ENCODE measurements around the gene PGM5. TPM values are rescaled to one million over a fixed set of nuclear protein-coding genes. Genes with fewer than 3 reads are reported as not detected.

PGM5 gene
- total RNA-seq, 1 experiment from 2014 or later = 75.5 TPM

- intact Hi-C loops (cut with micrococcal nuclease) = no loop called here
- H3K27ac ChIP-seq (ENCODE audit: low read length) = no peak overlapping the region
- no peak overlapping the region for H3K4me2 ChIP-seq (ENCODE audit: low read length)
- ChIA-PET CTCF (interaction anchor here (0.6 kb wide), 1 partner anchor 138 kb away, joined by 8 read pairs; no protein-coding TSS in a partner anchor), POLR2A (ENCODE audit: unreplicated experiment) (no interaction called here)
- H4K20me1 ChIP-seq (ENCODE audit: low read length) = no peaks in the 10 kb centered on the region
- peaks cover 15% of the 10 kb centered on the region for H3K36me3 ChIP-seq (ENCODE audit: low read depth, low read length)
- no peak for TF ChIP-seq EZH2phosphoT487 (IDR thresholded peaks at IDR 0.05; ENCODE audit: borderline replicate concordance, low read length)
- no peak for TF ChIP-seq EZH2 (IDR thresholded peaks at IDR 0.05; ENCODE audit: low read length, unreplicated experiment)
- TF ChIP-seq CTCF (conservative IDR thresholded peaks at IDR 0.05; ENCODE audit: low read depth, low read length) = no peak
- H3K27me3 ChIP-seq (ENCODE audit: low read length) = no peaks in the 10 kb centered on the region
- no TSS peak for BruUV-seq (replicated peaks)
- no peaks in the 10 kb centered on the region for H3K4me1 ChIP-seq (ENCODE audit: insufficient read depth, low read length)
- ATAC-seq (no peak), DNase-seq (no peak)
- no peak overlapping the region for H2AFZ ChIP-seq (ENCODE audit: low read length)
- H3K9me3 ChIP-seq (ENCODE audit: low read length) = no peaks in the 10 kb centered on the region
- no peaks in the 10 kb centered on the region for H3K79me2 ChIP-seq (ENCODE audit: low read length)
- no peak overlapping the region for H3K9ac ChIP-seq (ENCODE audit: low read length)
- no peaks in the 10 kb centered on the region for H3K9me2 ChIP-seq (replicated peaks; ENCODE audit: low read length)
- H3F3A ChIP-seq (ENCODE audit: low read length, unreplicated experiment) = no peaks in the 10 kb centered on the region
- H3K4me3 ChIP-seq (ENCODE audit: low read length) = no peak overlapping the region
These were observed 124.4 kb downstream of the PGM5 start for GRCh38 chr9:68480807-68481206.

- Histone ChIP-seq H3K9ac (ENCODE audit: low read length) (no peak overlapping the region), H3K4me3 (ENCODE audit: low read length) (no peak overlapping the region), H3K27me3 (ENCODE audit: low read length) (no peaks in the 10 kb centered on the region), H3F3A (ENCODE audit: low read length, unreplicated experiment) (no peaks in the 10 kb centered on the region), H4K20me1 (ENCODE audit: low read length) (no peaks in the 10 kb centered on the region), H3K4me2 (ENCODE audit: low read length) (no peak overlapping the region), H3K36me3 (ENCODE audit: low read depth, low read length) (peaks cover 16% of the 10 kb centered on the region), H3K9me3 (ENCODE audit: low read length) (no peaks in the 10 kb centered on the region), H2AFZ (ENCODE audit: low read length) (no peak overlapping the region), H3K9me2 (replicated peaks; ENCODE audit: low read length) (no peaks in the 10 kb centered on the region), H3K79me2 (ENCODE audit: low read length) (no peaks in the 10 kb centered on the region), H3K27ac (ENCODE audit: low read length) (no peak overlapping the region), H3K4me1 (ENCODE audit: insufficient read depth, low read length) (no peaks in the 10 kb centered on the region)
- intact Hi-C loops (cut with micrococcal nuclease) = no loop called here
- BruUV-seq (replicated peaks) = no TSS peak
- no peak for ATAC-seq
- no peak for TF ChIP-seq EZH2 (IDR thresholded peaks at IDR 0.05; ENCODE audit: low read length, unreplicated experiment)
- no peak for TF ChIP-seq EZH2phosphoT487 (IDR thresholded peaks at IDR 0.05; ENCODE audit: borderline replicate concordance, low read length)
- no peak for TF ChIP-seq CTCF (conservative IDR thresholded peaks at IDR 0.05; ENCODE audit: low read depth, low read length)
- DNase-seq = no peak
- ChIA-PET CTCF (no interaction called here), POLR2A (ENCODE audit: unreplicated experiment) (no interaction called here)
These were observed 126.1 kb downstream of the PGM5 start for GRCh38 chr9:68482548-68482947.

- TF ChIP-seq CTCF (conservative IDR thresholded peaks at IDR 0.05; ENCODE audit: low read depth, low read length) = no peak
- TF ChIP-seq EZH2 (IDR thresholded peaks at IDR 0.05; ENCODE audit: low read length, unreplicated experiment) = no peak
- TF ChIP-seq EZH2phosphoT487 (IDR thresholded peaks at IDR 0.05; ENCODE audit: borderline replicate concordance, low read length) = no peak
- ATAC-seq = no peak
- no peaks in the 10 kb centered on the region for H3K4me1 ChIP-seq (ENCODE audit: insufficient read depth, low read length)
- no peak overlapping the region for H2AFZ ChIP-seq (ENCODE audit: low read length)
- ChIA-PET POLR2A (ENCODE audit: unreplicated experiment) (no interaction called here), CTCF (no interaction called here)
- BruUV-seq (replicated peaks) = no TSS peak
- H3K27ac ChIP-seq (ENCODE audit: low read length) = no peak overlapping the region
- no peaks in the 10 kb centered on the region for H3K79me2 ChIP-seq (ENCODE audit: low read length)
- H3K36me3 ChIP-seq (ENCODE audit: low read depth, low read length) = peaks cover 16% of the 10 kb centered on the region
- H3K27me3 ChIP-seq (ENCODE audit: low read length) = no peaks in the 10 kb centered on the region
- H3K9ac ChIP-seq (ENCODE audit: low read length) = no peak overlapping the region
- H3K4me3 ChIP-seq (ENCODE audit: low read length) = no peak overlapping the region
- no peak overlapping the region for H3K4me2 ChIP-seq (ENCODE audit: low read length)
- no peak for DNase-seq
- H3K9me2 ChIP-seq (replicated peaks; ENCODE audit: low read length) = no peaks in the 10 kb centered on the region
- intact Hi-C loops (cut with micrococcal nuclease) = no loop called here
- H4K20me1 ChIP-seq (ENCODE audit: low read length) = no peaks in the 10 kb centered on the region
- H3F3A ChIP-seq (ENCODE audit: low read length, unreplicated experiment) = no peaks in the 10 kb centered on the region
- H3K9me3 ChIP-seq (ENCODE audit: low read length) = no peaks in the 10 kb centered on the region
These were observed 131.7 kb downstream of the PGM5 start for GRCh38 chr9:68488126-68488525.

Measured in PC-3 (cell line).